Esophagus squamous epithelium (tissue), 4 donors: Measurements from ENCODE around the gene CALN1.

ENCODE experiments used
- CTCF ChIP-seq, 6 experiments: fragments of 450-650 bp in 4 of 6; fragments of 200-600 bp in 2 of 6; sonication (generic) in 2 of 6; IDR thresholded peaks; one replicate each; pipeline ENCODE4 v1.5.1; 2016 to 2019; ENCODE audit warnings: antibody characterized with exemption in 6 of 6, mild to moderate bottlenecking in 4 of 6, moderate library complexity in 4 of 6
- POLR2A ChIP-seq, 4 donors: fragments of 450-650 bp; IDR thresholded peaks; one replicate each; pipeline ENCODE4 v1.6.1; 2017; ENCODE audit warnings: antibody characterized with exemption in 4 of 4, mild to moderate bottlenecking in 4 of 4, moderate library complexity in 3 of 4

GRCh38 chr7:72267291-72267800, 144.8 kb downstream of the CALN1 start:
- TF ChIP-seq CTCF (IDR thresholded peaks at IDR 0.05) (no peak), POLR2A (IDR thresholded peaks at IDR 0.05) (no peak)
